Loucy (cell line): ENCODE results near the gene ABCA10.

Experiments used
- EZH2phosphoT487 ChIP-seq: fragments of 200-600 bp; IDR thresholded peaks from 2 replicates; pipeline ENCODE4 v1.6.1; 2018; ENCODE audit warnings: antibody characterized with exemption, mild to moderate bottlenecking, moderate library complexity, borderline replicate concordance
- TF ChIP-seq, protein P1 (sequence below): fragments of 200-600 bp; sonication (generic); conservative IDR thresholded peaks from 2 replicates; pipeline ENCODE4 v1.5.1; 2014; ENCODE audit warnings: mild to moderate bottlenecking, antibody characterized with exemption, low read length

DNA sequence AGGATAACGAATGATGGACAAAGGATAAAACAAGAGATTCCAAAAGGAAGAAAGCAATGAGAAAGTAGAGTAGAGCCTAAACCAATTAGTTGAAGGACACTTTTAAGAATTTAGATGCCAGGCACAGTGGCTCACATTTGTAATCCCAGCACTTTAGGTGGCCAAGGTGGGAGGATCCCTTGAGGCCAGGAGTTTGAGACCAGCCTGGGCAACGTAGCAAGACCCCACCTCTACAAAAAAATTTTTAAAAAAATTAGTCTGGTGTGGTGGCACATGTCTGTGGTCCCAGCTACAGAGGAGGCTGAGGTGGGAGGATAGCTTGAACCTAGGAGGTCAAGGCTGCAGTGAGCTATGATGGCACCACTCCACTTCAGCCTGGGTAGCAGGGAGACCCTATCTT, 20.0 kb downstream of the ABCA10 start:
- TF ChIP-seq, protein P1, sequence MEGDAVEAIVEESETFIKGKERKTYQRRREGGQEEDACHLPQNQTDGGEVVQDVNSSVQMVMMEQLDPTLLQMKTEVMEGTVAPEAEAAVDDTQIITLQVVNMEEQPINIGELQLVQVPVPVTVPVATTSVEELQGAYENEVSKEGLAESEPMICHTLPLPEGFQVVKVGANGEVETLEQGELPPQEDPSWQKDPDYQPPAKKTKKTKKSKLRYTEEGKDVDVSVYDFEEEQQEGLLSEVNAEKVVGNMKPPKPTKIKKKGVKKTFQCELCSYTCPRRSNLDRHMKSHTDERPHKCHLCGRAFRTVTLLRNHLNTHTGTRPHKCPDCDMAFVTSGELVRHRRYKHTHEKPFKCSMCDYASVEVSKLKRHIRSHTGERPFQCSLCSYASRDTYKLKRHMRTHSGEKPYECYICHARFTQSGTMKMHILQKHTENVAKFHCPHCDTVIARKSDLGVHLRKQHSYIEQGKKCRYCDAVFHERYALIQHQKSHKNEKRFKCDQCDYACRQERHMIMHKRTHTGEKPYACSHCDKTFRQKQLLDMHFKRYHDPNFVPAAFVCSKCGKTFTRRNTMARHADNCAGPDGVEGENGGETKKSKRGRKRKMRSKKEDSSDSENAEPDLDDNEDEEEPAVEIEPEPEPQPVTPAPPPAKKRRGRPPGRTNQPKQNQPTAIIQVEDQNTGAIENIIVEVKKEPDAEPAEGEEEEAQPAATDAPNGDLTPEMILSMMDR: no peak
- no peak for TF ChIP-seq EZH2phosphoT487
